ENCODE measurements around the gene CHRD.

Gene CHRD

GRCh38 chr3:184360929-184361531 lies 18.8 kb upstream of the CHRD start:
- DNase-seq, result peak in 3 of 14 donors; percentile 20 to 78 (median 65)

- peak in 12 of 14 donors; percentile 24 to 82 (median 65) for DNase-seq
Observed at GRCh38 chr3:184361532-184361931, 18.3 kb upstream of the CHRD start, which contains the start of the genes CLCN2 and POLR2H. Gene CLCN2 (minus strand): TSS chr3:184361605. CDS start chr3:184361479, 126 bp downstream. Gene POLR2H (plus strand): TSS chr3:184361710. CDS start chr3:184363493, 1,783 bp downstream.

GRCh38 chr3:184361932-184362667 lies 17.8 kb upstream of the CHRD start:
- DNase-seq, result peak in 13 of 14 donors; percentile 36 to 92 (median 85)

- peak; percentile 68 to 95 (median 90) for DNase-seq
Observed at GRCh38 chr3:184362668-184363546, 16.9 kb upstream of the CHRD start.

GRCh38 chr3:184366619-184367289 lies 13.1 kb upstream of the CHRD start:
- no peak for DNase-seq

- peak in 1 of 14 donors; percentile 26 for DNase-seq
Observed at GRCh38 chr3:184368116-184368515, 11.7 kb upstream of the CHRD start.

- DNase-seq, result peak in 8 of 14 donors; percentile 19 to 78 (median 58)
Observed at GRCh38 chr3:184368586-184369183, 11.2 kb upstream of the CHRD start.

GRCh38 chr3:184371570-184372018 lies 8.3 kb upstream of the CHRD start:
- peak in 13 of 14 donors; percentile 8 to 85 (median 52) for DNase-seq

GRCh38 chr3:184372296-184372821 lies 7.5 kb upstream of the CHRD start:
- DNase-seq, result no peak

GRCh38 chr3:184372911-184373310 lies 6.9 kb upstream of the CHRD start:
- DNase-seq, result no peak

GRCh38 chr3:184373422-184373821 lies 6.4 kb upstream of the CHRD start:
- DNase-seq, result no peak

- no peak for DNase-seq
Observed at GRCh38 chr3:184375747-184376461, 4.0 kb upstream of the CHRD start.

- DNase-seq, result no peak
Observed at GRCh38 chr3:184377374-184377773, 2.5 kb upstream of the CHRD start.

- peak in 2 of 14 donors; percentile 22 to 72 for DNase-seq
Observed at GRCh38 chr3:184377882-184378445, 1.9 kb upstream of the CHRD start, which contains the start of gene THPO. Gene THPO (minus strand): TSS chr3:184378207. CDS start chr3:184376259, 1,948 bp downstream.

- DNase-seq, result no peak
Observed at GRCh38 chr3:184378651-184379357, 1.1 kb upstream of the CHRD start.

GRCh38 chr3:184380185-184380626 lies 352 bp downstream of the CHRD start:
- DNase-seq, result peak in 5 of 14 donors; percentile 24 to 55 (median 45)

- no peak for DNase-seq
Observed at GRCh38 chr3:184380627-184381260, 890 bp downstream of the CHRD start.
